ENCODE data around the gene DUSP2. TPM values are rescaled to one million over a fixed set of nuclear protein-coding genes. Genes with fewer than 3 reads are reported as not detected.

The DUSP2 gene
- total RNA-seq, 1 donor from 2014 or later: 1.1 TPM

DNA sequence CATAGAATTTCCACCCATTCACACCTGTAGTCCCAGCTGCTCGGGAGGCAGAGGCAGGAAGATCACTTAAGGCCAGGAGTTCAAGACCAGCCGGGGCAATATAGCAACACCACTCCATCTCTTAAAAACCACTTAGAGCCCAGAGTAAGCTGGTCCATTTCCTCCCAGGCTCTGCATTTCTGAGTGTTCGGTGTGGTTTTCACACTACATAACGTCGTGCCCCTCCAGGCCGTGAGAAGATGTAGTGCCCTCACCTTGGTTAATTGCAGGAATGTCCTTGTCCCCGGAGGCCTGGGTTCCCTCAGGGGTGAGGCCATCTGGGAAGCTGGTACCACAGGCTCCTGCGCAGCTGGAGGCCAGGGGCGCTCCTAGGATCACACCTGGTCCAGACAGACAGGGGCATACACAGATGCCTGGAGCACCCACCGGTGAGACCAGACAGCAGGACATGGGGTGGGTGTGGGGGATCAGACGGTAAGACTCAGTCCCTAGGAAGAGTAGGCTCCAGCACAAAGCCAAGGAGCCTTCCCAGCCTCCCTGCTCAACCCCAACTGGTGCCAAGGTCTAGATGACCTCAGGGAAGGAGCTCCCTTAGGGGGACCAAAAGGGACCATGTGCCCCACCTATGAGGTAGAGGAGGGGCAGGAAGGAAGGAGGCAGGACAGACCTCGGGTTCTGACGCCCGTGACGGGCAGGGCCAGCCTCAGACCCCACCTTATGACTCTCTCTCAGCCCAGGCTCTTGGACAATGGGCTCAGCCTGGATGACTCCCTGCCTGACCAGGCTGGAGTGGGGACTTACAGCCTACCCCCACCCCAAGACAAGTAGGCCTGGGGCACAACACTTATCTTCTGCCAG is 7.7 kb downstream of the DUSP2 start:
- H3K27me3 Mint-ChIP-seq (ENCODE audit: low read depth): peaks cover 7% of the 10 kb centered on the region
- H3K9me3 Mint-ChIP-seq: no peaks in the 10 kb centered on the region
- no peaks in the 10 kb centered on the region for H3K4me1 Mint-ChIP-seq
- no peak overlapping the region for H3K4me3 Mint-ChIP-seq
- DNase-seq (ENCODE audit: low read depth, low spot score): no peak
- H3K27ac Mint-ChIP-seq (ENCODE audit: unreplicated experiment): no peak overlapping the region
- TF ChIP-seq CTCF (conservative IDR thresholded peaks at IDR 0.05): no peak
- H3K36me3 Mint-ChIP-seq (ENCODE audit: low read depth): no peaks in the 10 kb centered on the region

GRCh38 chr2:96136129-96136720 is 9.0 kb downstream of the DUSP2 start:
- no peak overlapping the region for H3K27ac Mint-ChIP-seq (ENCODE audit: unreplicated experiment)
- no peak for DNase-seq (ENCODE audit: low read depth, low spot score)

GRCh38 chr2:96135621-96136020 is 9.6 kb downstream of the DUSP2 start:
- TF ChIP-seq CTCF (conservative IDR thresholded peaks at IDR 0.05): no peak
- no peak for DNase-seq (ENCODE audit: low read depth, low spot score)
- H3K9me3 Mint-ChIP-seq: no peaks in the 10 kb centered on the region
- no peaks in the 10 kb centered on the region for H3K36me3 Mint-ChIP-seq (ENCODE audit: low read depth)
- H3K27me3 Mint-ChIP-seq (ENCODE audit: low read depth): peaks cover 8% of the 10 kb centered on the region
- no peak overlapping the region for H3K4me3 Mint-ChIP-seq
- H3K27ac Mint-ChIP-seq (ENCODE audit: unreplicated experiment): no peak overlapping the region
- no peaks in the 10 kb centered on the region for H3K4me1 Mint-ChIP-seq

More at GRCh38 chr2:96136129-96136720, 9.0 kb downstream of the DUSP2 start:
- Mint-ChIP-seq H3K4me1 (no peaks in the 10 kb centered on the region), H3K9me3 (no peaks in the 10 kb centered on the region), H3K36me3 (ENCODE audit: low read depth) (no peaks in the 10 kb centered on the region), H3K27me3 (ENCODE audit: low read depth) (peaks cover 4% of the 10 kb centered on the region), H3K4me3 (no peak overlapping the region)
- TF ChIP-seq CTCF (conservative IDR thresholded peaks at IDR 0.05): no peak

GRCh38 chr2:96135171-96135570 is 10.1 kb downstream of the DUSP2 start:
- no peaks in the 10 kb centered on the region for H3K36me3 Mint-ChIP-seq (ENCODE audit: low read depth)
- no peak for DNase-seq (ENCODE audit: low read depth, low spot score)
- H3K9me3 Mint-ChIP-seq: no peaks in the 10 kb centered on the region
- no peaks in the 10 kb centered on the region for H3K4me1 Mint-ChIP-seq
- no peak overlapping the region for H3K27ac Mint-ChIP-seq (ENCODE audit: unreplicated experiment)
- H3K27me3 Mint-ChIP-seq (ENCODE audit: low read depth): peaks cover 13% of the 10 kb centered on the region
- no peak for TF ChIP-seq CTCF (conservative IDR thresholded peaks at IDR 0.05)
- H3K4me3 Mint-ChIP-seq: no peak overlapping the region

GRCh38 chr2:96134421-96134820 is 10.8 kb downstream of the DUSP2 start:
- peaks cover 15% of the 10 kb centered on the region for H3K27me3 Mint-ChIP-seq (ENCODE audit: low read depth)
- no peaks in the 10 kb centered on the region for H3K4me1 Mint-ChIP-seq
- no peak for DNase-seq (ENCODE audit: low read depth, low spot score)
- H3K27ac Mint-ChIP-seq (ENCODE audit: unreplicated experiment): no peak overlapping the region
- H3K9me3 Mint-ChIP-seq: no peaks in the 10 kb centered on the region
- H3K4me3 Mint-ChIP-seq: no peak overlapping the region
- H3K36me3 Mint-ChIP-seq (ENCODE audit: low read depth): no peaks in the 10 kb centered on the region
- TF ChIP-seq CTCF (conservative IDR thresholded peaks at IDR 0.05): no peak

Measured in neural crest cell (in vitro differentiated cells).